Measurements from ENCODE around the gene NHLRC1. TPM values are rescaled to one million over a fixed set of nuclear protein-coding genes. Genes with fewer than 3 reads are reported as not detected.

Gene NHLRC1
- total RNA-seq, 1 experiment from 2014 or later = 1.4 TPM

DNA sequence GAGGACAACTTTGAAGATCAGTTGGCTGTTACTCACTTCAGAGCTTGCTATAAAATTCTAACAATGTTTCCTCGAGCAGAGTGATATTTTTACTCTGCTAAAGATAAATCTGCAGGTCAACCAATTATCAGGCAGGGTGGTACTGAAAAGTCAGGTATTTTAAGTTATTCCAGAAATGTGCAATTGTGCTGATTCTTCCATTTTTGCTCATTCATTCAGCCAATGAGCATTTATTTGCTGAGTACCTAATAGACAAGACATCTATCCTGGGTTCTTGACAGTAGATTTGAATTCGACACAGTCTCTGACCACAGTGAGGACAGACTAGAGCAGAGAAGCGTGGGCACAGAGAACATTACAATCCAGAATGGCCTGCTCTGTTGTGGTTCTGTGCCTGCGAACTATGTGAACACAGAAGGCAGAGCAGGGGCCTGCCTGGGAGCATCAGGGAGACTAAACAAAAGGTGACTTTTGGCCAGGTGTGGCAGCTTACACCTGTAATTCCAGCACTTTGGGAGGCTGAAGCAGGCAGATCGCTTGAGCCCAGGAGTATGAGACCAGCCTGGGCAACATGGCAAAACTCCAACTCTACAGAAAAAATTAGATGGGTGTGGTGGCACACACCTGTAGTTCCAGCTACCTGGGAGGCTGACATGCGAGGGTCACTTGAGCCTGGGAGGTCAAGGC lies 17.6 kb upstream of the NHLRC1 start:
- POLR2A ChIA-PET = no interaction called here
- peaks cover 30% of the 10 kb centered on the region for H3K36me3 Mint-ChIP-seq
- CTCF ChIA-PET = interaction anchor here (1.0 kb wide), 1 partner anchor 18 kb away, joined by 3 read pairs; the partner anchor contains the start of gene NHLRC1

GRCh38 chr6:18138906-18139305 lies 16.4 kb upstream of the NHLRC1 start:
- Mint-ChIP-seq H3K4me3 (no peak overlapping the region), H3K36me3 (peaks cover 33% of the 10 kb centered on the region), H3K27ac (no peak overlapping the region), H3K27me3 (ENCODE audit: low read depth) (no peaks in the 10 kb centered on the region), H3K4me1 (peaks cover 11% of the 10 kb centered on the region), H3K9me3 (no peaks in the 10 kb centered on the region)
- ChIA-PET POLR2A (no interaction called here), CTCF (interaction anchor here (1.3 kb wide), 1 partner anchor 17 kb away, joined by 4 read pairs; no protein-coding TSS in a partner anchor)
- no peak for DNase-seq (ENCODE audit: low spot score)
- ATAC-seq = no peak
- TF ChIP-seq ZNF121 (CRISPR knock-in tag; IDR thresholded peaks at IDR 0.05) = no peak
- TF ChIP-seq, protein P1, sequence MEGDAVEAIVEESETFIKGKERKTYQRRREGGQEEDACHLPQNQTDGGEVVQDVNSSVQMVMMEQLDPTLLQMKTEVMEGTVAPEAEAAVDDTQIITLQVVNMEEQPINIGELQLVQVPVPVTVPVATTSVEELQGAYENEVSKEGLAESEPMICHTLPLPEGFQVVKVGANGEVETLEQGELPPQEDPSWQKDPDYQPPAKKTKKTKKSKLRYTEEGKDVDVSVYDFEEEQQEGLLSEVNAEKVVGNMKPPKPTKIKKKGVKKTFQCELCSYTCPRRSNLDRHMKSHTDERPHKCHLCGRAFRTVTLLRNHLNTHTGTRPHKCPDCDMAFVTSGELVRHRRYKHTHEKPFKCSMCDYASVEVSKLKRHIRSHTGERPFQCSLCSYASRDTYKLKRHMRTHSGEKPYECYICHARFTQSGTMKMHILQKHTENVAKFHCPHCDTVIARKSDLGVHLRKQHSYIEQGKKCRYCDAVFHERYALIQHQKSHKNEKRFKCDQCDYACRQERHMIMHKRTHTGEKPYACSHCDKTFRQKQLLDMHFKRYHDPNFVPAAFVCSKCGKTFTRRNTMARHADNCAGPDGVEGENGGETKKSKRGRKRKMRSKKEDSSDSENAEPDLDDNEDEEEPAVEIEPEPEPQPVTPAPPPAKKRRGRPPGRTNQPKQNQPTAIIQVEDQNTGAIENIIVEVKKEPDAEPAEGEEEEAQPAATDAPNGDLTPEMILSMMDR (IDR thresholded peaks at IDR 0.05) = 0 out of 2 replicates have a peak, but pooled peaks have one; percentile 19

More for the DNA sequence above, 17.6 kb upstream of the NHLRC1 start:
- TF ChIP-seq E2F1 (CRISPR knock-in tag; IDR thresholded peaks at IDR 0.05) = no peak
- no peak for TF ChIP-seq NR1H2 (CRISPR knock-in tag; IDR thresholded peaks at IDR 0.05)
- TF ChIP-seq, protein P2, sequence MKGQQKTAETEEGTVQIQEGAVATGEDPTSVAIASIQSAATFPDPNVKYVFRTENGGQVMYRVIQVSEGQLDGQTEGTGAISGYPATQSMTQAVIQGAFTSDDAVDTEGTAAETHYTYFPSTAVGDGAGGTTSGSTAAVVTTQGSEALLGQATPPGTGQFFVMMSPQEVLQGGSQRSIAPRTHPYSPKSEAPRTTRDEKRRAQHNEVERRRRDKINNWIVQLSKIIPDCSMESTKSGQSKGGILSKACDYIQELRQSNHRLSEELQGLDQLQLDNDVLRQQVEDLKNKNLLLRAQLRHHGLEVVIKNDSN (CRISPR knock-in tag; IDR thresholded peaks at IDR 0.05) = no peak
- no peak for TF ChIP-seq FOXP1 (CRISPR knock-in tag; IDR thresholded peaks at IDR 0.05; ENCODE audit: borderline replicate concordance)
- TF ChIP-seq NFYB (CRISPR knock-in tag; conservative IDR thresholded peaks at IDR 0.05; ENCODE audit: low read depth) = no peak
- no peak for TF ChIP-seq IRF2 (CRISPR knock-in tag; IDR thresholded peaks at IDR 0.05; ENCODE audit: borderline replicate concordance, low read depth)
- no peak for TF ChIP-seq TP53 (CRISPR knock-in tag; IDR thresholded peaks at IDR 0.05)
- no peak for TF ChIP-seq ZBTB21 (CRISPR knock-in tag; IDR thresholded peaks at IDR 0.05; ENCODE audit: borderline replicate concordance)
- TF ChIP-seq AR (CRISPR knock-in tag; IDR thresholded peaks at IDR 0.05) = no peak
- TF ChIP-seq ZNF138 (CRISPR knock-in tag; conservative IDR thresholded peaks at IDR 0.05) = no peak
- no peak for TF ChIP-seq TEAD1 (CRISPR knock-in tag; IDR thresholded peaks at IDR 0.05)
- no peak for ATAC-seq
- Mint-ChIP-seq H3K27me3 (ENCODE audit: low read depth) (no peaks in the 10 kb centered on the region), H3K9me3 (no peaks in the 10 kb centered on the region), H3K4me1 (peaks cover 11% of the 10 kb centered on the region), H3K27ac (no peak overlapping the region), H3K4me3 (no peak overlapping the region)
- no peak for DNase-seq (ENCODE audit: low spot score)

DNA sequence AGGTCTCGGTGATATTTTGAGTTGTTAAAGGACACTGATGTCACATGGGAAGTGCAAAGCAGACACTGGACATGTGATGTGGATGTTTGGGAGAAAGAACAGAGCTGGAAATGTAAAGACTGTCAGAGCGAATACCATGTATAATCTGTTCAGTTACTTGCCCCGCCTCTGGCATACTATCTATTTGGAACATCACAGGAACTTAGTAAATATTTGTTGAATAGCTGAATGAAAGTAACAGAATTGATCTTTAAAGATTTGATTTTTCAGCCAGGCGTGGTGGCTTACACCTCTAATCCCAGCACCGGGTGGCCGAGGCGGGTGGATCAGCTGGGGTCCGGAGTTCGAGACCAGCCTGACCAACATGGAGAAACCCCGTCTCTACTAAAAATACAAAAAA lies 13.8 kb upstream of the NHLRC1 start:
- H3K4me3 Mint-ChIP-seq = no peak overlapping the region
- no peaks in the 10 kb centered on the region for H3K9me3 Mint-ChIP-seq
- H3K36me3 Mint-ChIP-seq = peaks cover 30% of the 10 kb centered on the region
- H3K4me1 Mint-ChIP-seq = no peaks in the 10 kb centered on the region
- ATAC-seq (no peak), DNase-seq (ENCODE audit: low spot score) (no peak)
- ChIA-PET POLR2A (interaction anchor here (0.6 kb wide), 1 partner anchor 59 kb away, joined by 4 read pairs; no protein-coding TSS in a partner anchor), CTCF (no interaction called here)
- H3K27me3 Mint-ChIP-seq (ENCODE audit: low read depth) = no peaks in the 10 kb centered on the region
- H3K27ac Mint-ChIP-seq = no peak overlapping the region
- no peak for TF ChIP-seq ZNF425 (CRISPR knock-in tag; conservative IDR thresholded peaks at IDR 0.05)
- TF ChIP-seq, protein P3, sequence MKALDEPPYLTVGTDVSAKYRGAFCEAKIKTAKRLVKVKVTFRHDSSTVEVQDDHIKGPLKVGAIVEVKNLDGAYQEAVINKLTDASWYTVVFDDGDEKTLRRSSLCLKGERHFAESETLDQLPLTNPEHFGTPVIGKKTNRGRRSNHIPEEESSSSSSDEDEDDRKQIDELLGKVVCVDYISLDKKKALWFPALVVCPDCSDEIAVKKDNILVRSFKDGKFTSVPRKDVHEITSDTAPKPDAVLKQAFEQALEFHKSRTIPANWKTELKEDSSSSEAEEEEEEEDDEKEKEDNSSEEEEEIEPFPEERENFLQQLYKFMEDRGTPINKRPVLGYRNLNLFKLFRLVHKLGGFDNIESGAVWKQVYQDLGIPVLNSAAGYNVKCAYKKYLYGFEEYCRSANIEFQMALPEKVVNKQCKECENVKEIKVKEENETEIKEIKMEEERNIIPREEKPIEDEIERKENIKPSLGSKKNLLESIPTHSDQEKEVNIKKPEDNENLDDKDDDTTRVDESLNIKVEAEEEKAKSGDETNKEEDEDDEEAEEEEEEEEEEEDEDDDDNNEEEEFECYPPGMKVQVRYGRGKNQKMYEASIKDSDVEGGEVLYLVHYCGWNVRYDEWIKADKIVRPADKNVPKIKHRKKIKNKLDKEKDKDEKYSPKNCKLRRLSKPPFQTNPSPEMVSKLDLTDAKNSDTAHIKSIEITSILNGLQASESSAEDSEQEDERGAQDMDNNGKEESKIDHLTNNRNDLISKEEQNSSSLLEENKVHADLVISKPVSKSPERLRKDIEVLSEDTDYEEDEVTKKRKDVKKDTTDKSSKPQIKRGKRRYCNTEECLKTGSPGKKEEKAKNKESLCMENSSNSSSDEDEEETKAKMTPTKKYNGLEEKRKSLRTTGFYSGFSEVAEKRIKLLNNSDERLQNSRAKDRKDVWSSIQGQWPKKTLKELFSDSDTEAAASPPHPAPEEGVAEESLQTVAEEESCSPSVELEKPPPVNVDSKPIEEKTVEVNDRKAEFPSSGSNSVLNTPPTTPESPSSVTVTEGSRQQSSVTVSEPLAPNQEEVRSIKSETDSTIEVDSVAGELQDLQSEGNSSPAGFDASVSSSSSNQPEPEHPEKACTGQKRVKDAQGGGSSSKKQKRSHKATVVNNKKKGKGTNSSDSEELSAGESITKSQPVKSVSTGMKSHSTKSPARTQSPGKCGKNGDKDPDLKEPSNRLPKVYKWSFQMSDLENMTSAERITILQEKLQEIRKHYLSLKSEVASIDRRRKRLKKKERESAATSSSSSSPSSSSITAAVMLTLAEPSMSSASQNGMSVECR (CRISPR knock-in tag; IDR thresholded peaks at IDR 0.05; ENCODE audit: borderline replicate concordance) = no peak

All from WTC11 (cell line).